Stimulated activated CD4-positive, alpha-beta T cell treated with anti-CD3 and anti-CD28 coated beads, Interleukin-1b, Interleukin-23, amount 100 ng/mL, for 48 hours (primary cell): ENCODE data around the gene TBRG1.
A peak's percentile ranks its signal among the peaks of the same experiment; 100 is the strongest.
"Not testable (repeated sequence)": the region's sequence is repeated elsewhere in the genome, so short reads cannot be mapped to it uniquely, and the experiment has no call there.

ENCODE experiments used
- DNase-seq: peaks from one replicate; pipeline ENCODE4 v3.0.0-alpha.2; 2020

The TBRG1 gene

GRCh38 chr11:124622531-124623451 lies at the start of gene TBRG1:
Gene TBRG1, plus strand, starts transcription at chr11:124622864. Its CDS starts 220 bp downstream, at chr11:124623084.
- peak; percentile 83 for DNase-seq

- DNase-seq, result no peak
Measured at GRCh38 chr11:124577716-124578427, 44.8 kb upstream of the TBRG1 start.

- no peak for DNase-seq
Measured at GRCh38 chr11:124578761-124579160, 43.9 kb upstream of the TBRG1 start.

- DNase-seq, result no peak
Measured at GRCh38 chr11:124581817-124582216, 40.8 kb upstream of the TBRG1 start.

- DNase-seq, result no peak
Measured at GRCh38 chr11:124582565-124582964, 40.1 kb upstream of the TBRG1 start.

- no peak for DNase-seq
Measured at GRCh38 chr11:124583781-124584180, 38.9 kb upstream of the TBRG1 start.

GRCh38 chr11:124584681-124585372 lies 37.8 kb upstream of the TBRG1 start:
- DNase-seq, result no peak

- peak; percentile 19 for DNase-seq
Measured at GRCh38 chr11:124586238-124586860, 36.3 kb upstream of the TBRG1 start.

GRCh38 chr11:124591430-124591829 lies 31.2 kb upstream of the TBRG1 start:
- no peak for DNase-seq

GRCh38 chr11:124592627-124593026 lies 30.0 kb upstream of the TBRG1 start:
- no peak for DNase-seq

GRCh38 chr11:124595302-124595701 lies 27.4 kb upstream of the TBRG1 start:
- DNase-seq, result no peak

GRCh38 chr11:124597626-124598025 lies 25.0 kb upstream of the TBRG1 start:
- no peak for DNase-seq

GRCh38 chr11:124600621-124601320 lies 21.9 kb upstream of the TBRG1 start:
- no peak for DNase-seq

GRCh38 chr11:124602193-124602592 lies 20.5 kb upstream of the TBRG1 start:
- DNase-seq, result peak; percentile 8

GRCh38 chr11:124602723-124603122 lies 19.9 kb upstream of the TBRG1 start:
- DNase-seq, result not testable (repeated sequence)

GRCh38 chr11:124605719-124606118 lies 16.9 kb upstream of the TBRG1 start:
- no peak for DNase-seq

- no peak for DNase-seq
Measured at GRCh38 chr11:124608147-124608546, 14.5 kb upstream of the TBRG1 start.

GRCh38 chr11:124610295-124610694 lies 12.4 kb upstream of the TBRG1 start:
- DNase-seq, result no peak

- DNase-seq, result no peak
Measured at GRCh38 chr11:124611064-124611463, 11.6 kb upstream of the TBRG1 start, which contains the start of gene PANX3. Gene PANX3, plus strand, starts transcription at chr11:124611428. Its CDS starts 129 bp downstream, at chr11:124611557.

- DNase-seq, result peak; percentile 26
Measured at GRCh38 chr11:124612045-124612444, 10.6 kb upstream of the TBRG1 start.

GRCh38 chr11:124612567-124613246 lies 10.0 kb upstream of the TBRG1 start:
- no peak for DNase-seq
